PC-3 (cell line): ENCODE results near the gene HOXA9.

ENCODE experiments used
- EZH2 ChIP-seq: fragments of 300-600 bp; sonication (generic); IDR thresholded peaks from one replicate; pipeline ENCODE4 v1.6.1; 2017; ENCODE audit warnings: antibody characterized with exemption, mild to moderate bottlenecking, low read length; ENCODE audit not compliant: unreplicated experiment
- EZH2phosphoT487 ChIP-seq: fragments of 300-600 bp; sonication (generic); IDR thresholded peaks from 2 replicates; pipeline ENCODE4 v1.6.1; 2018; ENCODE audit warnings: mild to moderate bottlenecking, antibody characterized with exemption, low read length, borderline replicate concordance
- TF ChIP-seq, protein P1 (sequence below): fragments of 300-600 bp; sonication (generic); conservative IDR thresholded peaks from 2 replicates; pipeline ENCODE4 v1.5.1; 2017; ENCODE audit warnings: antibody characterized with exemption, low read depth, mild to moderate bottlenecking, low read length

DNA sequence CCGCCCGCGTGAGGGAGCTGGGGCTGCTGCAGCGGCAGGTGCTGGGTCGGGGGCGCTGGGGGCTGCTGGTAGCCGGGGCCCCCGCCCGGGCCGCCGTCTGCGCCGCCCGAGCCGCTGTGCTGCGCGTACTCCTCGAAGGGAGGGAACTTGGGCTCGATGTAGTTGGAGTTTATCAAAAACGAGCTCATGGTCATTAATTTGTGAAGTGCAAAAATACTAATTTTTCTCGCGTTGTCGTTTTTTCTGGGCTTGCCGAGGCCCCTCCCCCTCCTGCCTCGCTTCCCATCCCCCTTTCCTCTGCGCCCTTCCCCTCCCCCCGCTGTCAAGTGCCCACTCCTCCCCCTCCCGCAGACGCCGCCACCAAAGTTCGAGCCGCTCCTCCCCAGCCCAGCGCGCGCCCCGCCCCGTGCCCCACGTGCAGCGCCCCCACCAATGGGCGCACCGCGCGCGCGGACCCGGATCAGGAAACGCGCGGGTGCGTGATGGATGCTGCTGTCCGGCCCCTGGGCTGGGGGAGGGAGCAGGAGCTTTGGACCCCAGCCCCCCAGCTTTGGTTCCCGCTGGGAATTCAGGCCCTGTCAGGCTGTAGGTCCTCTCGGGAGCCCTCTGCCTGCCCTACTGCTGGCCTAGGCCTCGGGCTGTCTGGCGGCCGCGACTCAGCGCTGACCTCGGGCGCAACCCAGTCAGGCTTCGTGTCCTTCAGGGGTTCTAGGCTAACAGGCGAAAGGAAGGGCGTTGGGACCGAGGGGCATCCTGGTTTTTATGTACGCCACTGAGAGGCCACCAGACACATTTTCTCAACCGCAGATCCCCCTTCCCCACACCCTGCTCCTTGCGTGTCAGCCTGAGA lies 34.6 kb downstream of the HOXA9 start, which contains the start of gene HOXA4:
- TF ChIP-seq, protein P1, sequence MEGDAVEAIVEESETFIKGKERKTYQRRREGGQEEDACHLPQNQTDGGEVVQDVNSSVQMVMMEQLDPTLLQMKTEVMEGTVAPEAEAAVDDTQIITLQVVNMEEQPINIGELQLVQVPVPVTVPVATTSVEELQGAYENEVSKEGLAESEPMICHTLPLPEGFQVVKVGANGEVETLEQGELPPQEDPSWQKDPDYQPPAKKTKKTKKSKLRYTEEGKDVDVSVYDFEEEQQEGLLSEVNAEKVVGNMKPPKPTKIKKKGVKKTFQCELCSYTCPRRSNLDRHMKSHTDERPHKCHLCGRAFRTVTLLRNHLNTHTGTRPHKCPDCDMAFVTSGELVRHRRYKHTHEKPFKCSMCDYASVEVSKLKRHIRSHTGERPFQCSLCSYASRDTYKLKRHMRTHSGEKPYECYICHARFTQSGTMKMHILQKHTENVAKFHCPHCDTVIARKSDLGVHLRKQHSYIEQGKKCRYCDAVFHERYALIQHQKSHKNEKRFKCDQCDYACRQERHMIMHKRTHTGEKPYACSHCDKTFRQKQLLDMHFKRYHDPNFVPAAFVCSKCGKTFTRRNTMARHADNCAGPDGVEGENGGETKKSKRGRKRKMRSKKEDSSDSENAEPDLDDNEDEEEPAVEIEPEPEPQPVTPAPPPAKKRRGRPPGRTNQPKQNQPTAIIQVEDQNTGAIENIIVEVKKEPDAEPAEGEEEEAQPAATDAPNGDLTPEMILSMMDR = no peak
- TF ChIP-seq EZH2phosphoT487 (peak; percentile 43; the same call in 1 of the 2 replicates), EZH2 (no peak)
